Uterus (tissue), 2 donors: Measurements from ENCODE around the gene DNAH8.

Source experiments
- CTCF ChIP-seq, 4 experiments: fragments of 200-600 bp in 2 of 4; fragments of 450-650 bp in 2 of 4; sonication (generic) in 2 of 4; IDR thresholded peaks; one replicate each; pipeline ENCODE4 v1.5.1; 2016 to 2019; ENCODE audit warnings: antibody characterized with exemption in 4 of 4, mild to moderate bottlenecking in 2 of 4, moderate library complexity in 1 of 4
- POLR2A ChIP-seq, 2 donors: fragments of 450-650 bp; IDR thresholded peaks; one replicate each; pipeline ENCODE4 v1.6.1; 2016; ENCODE audit warnings: antibody characterized with exemption in 2 of 2, mild to moderate bottlenecking in 1 of 2, moderate library complexity in 1 of 2

GRCh38 chr6:38749473-38749872 is 34.4 kb downstream of the DNAH8 start:
- TF ChIP-seq CTCF (IDR thresholded peaks at IDR 0.05) (no peak), POLR2A (IDR thresholded peaks at IDR 0.05) (no peak)
